Measurements from ENCODE around the gene CDSN.

GRCh38 chr6:31083742-31084354 lies 36.4 kb downstream of the CDSN start:
- TF ChIP-seq CTCF (conservative IDR thresholded peaks at IDR 0.05; ENCODE audit: low read depth, low read length) (peak; percentile 39), SMC3 (IDR thresholded peaks at IDR 0.05; ENCODE audit: low read depth, low read length) (no peak), MAFK (IDR thresholded peaks at IDR 0.05; ENCODE audit: low read depth, low read length) (no peak), RCOR1 (IDR thresholded peaks at IDR 0.05; ENCODE audit: insufficient replicate concordance, low read length) (no peak), MXI1 (IDR thresholded peaks at IDR 0.05; ENCODE audit: borderline replicate concordance, low read depth, low read length) (no peak), POLR2A (IDR thresholded peaks at IDR 0.05; ENCODE audit: low read depth, low read length) (no peak), RAD21 (IDR thresholded peaks at IDR 0.05; ENCODE audit: low read length) (no peak), BHLHE40 (IDR thresholded peaks at IDR 0.05; ENCODE audit: low read depth, low read length) (no peak), FOS (IDR thresholded peaks at IDR 0.05; ENCODE audit: low read depth, low read length) (no peak), USF2 (IDR thresholded peaks at IDR 0.05; ENCODE audit: low read depth, low read length) (no peak), RFX5 (IDR thresholded peaks at IDR 0.05; ENCODE audit: low read depth, low read length) (no peak), CHD1 (IDR thresholded peaks at IDR 0.05; ENCODE audit: low read depth, low read length) (no peak)
